ENCODE data around the gene NARS2.
"Not testable (repeated sequence)": the region's sequence is repeated elsewhere in the genome, so short reads cannot be mapped to it uniquely, and the experiment has no call there.

GRCh38 chr11:78464787-78465168, 109.9 kb downstream of the NARS2 start:
- TF ChIP-seq, protein P1, sequence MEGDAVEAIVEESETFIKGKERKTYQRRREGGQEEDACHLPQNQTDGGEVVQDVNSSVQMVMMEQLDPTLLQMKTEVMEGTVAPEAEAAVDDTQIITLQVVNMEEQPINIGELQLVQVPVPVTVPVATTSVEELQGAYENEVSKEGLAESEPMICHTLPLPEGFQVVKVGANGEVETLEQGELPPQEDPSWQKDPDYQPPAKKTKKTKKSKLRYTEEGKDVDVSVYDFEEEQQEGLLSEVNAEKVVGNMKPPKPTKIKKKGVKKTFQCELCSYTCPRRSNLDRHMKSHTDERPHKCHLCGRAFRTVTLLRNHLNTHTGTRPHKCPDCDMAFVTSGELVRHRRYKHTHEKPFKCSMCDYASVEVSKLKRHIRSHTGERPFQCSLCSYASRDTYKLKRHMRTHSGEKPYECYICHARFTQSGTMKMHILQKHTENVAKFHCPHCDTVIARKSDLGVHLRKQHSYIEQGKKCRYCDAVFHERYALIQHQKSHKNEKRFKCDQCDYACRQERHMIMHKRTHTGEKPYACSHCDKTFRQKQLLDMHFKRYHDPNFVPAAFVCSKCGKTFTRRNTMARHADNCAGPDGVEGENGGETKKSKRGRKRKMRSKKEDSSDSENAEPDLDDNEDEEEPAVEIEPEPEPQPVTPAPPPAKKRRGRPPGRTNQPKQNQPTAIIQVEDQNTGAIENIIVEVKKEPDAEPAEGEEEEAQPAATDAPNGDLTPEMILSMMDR (conservative IDR thresholded peaks at IDR 0.05): not testable (repeated sequence)
- TF ChIP-seq ZFX (IDR thresholded peaks at IDR 0.05): not testable (repeated sequence)

Measured in C4-2B (cell line).